Karpas-422 (cell line): ENCODE measurements around the gene SPDEF. TPM values are rescaled to one million over a fixed set of nuclear protein-coding genes. Genes with fewer than 3 reads are reported as not detected.

Source experiments
- DNase-seq: peaks from one replicate; pipeline ENCODE4 v3.0.0-alpha.2; 2015
- H2AFZ ChIP-seq: fragments of 200-600 bp; sonication (generic); 2 replicates; pipeline ENCODE4 v1.6.1; 2014; ENCODE audit warnings: antibody characterized with exemption, low read length, mixed read lengths
- H3K27ac ChIP-seq: fragments of 200-600 bp; sonication (generic); 2 replicates; pipeline ENCODE4 v1.5.1; 2014; ENCODE audit warnings: mild to moderate bottlenecking, low read length, moderate library complexity
- H3K27me3 ChIP-seq: fragments of 200-600 bp; sonication (generic); 2 replicates; pipeline ENCODE4 v1.6.1; 2014; ENCODE audit warnings: low read length, mixed read lengths
- H3K36me3 ChIP-seq: fragments of 200-600 bp; sonication (generic); 2 replicates; pipeline ENCODE4 v1.6.1; 2014; ENCODE audit warnings: low read length, mixed read lengths; ENCODE audit not compliant: insufficient read depth
- H3K4me1 ChIP-seq: fragments of 200-600 bp; sonication (generic); 2 replicates; pipeline ENCODE4 v1.6.1; 2014; ENCODE audit warnings: mild to moderate bottlenecking, low read length, mixed read lengths
- H3K4me2 ChIP-seq: fragments of 200-600 bp; sonication (generic); 2 replicates; pipeline ENCODE4 v1.6.1; 2014; ENCODE audit warnings: low read length, low read depth, mild to moderate bottlenecking; ENCODE audit not compliant: poor library complexity, severe bottlenecking
- H3K4me3 ChIP-seq: fragments of 200-600 bp; sonication (generic); 2 replicates; pipeline ENCODE4 v1.5.1; 2014; ENCODE audit warnings: mild to moderate bottlenecking, antibody characterized with exemption, low read length, mixed read lengths
- H3K79me2 ChIP-seq: fragments of 200-600 bp; sonication (generic); 2 replicates; pipeline ENCODE4 v1.6.1; 2014; ENCODE audit warnings: mild to moderate bottlenecking, low read length, mixed read lengths
- H3K9ac ChIP-seq: fragments of 200-600 bp; sonication (generic); 2 replicates; pipeline ENCODE4 v1.6.0; 2014; ENCODE audit warnings: low read length
- H3K9me2 ChIP-seq: fragments of 200-600 bp; sonication (generic), shearing (Covaris generic); replicated peaks from 2 replicates; pipeline ENCODE4 v1.6.0; 2014; ENCODE audit warnings: mild to moderate bottlenecking, low read length, moderate library complexity; ENCODE audit not compliant: insufficient read depth
- H3K9me3 ChIP-seq: fragments of 300-700, 200-600 bp; sonication (generic); 2 replicates; pipeline ENCODE4 v1.6.1; 2014; ENCODE audit warnings: low read length, mixed read lengths
- H4K20me1 ChIP-seq: fragments of 200-600 bp; sonication (generic); 2 replicates; pipeline ENCODE4 v1.6.1; 2014; ENCODE audit warnings: mild to moderate bottlenecking, antibody characterized with exemption, low read length, low read depth; ENCODE audit not compliant: insufficient read depth
- total RNA-seq: library from RNA; depleted of rRNA; stranded (reverse); fragments of >200 nt; shearing (Covaris generic); gene quantifications from 2 replicates; pipeline ENCODE4 v1.2.3, GENCODE V29; 2014; ENCODE audit warnings: low replicate concordance

SPDEF gene
- total RNA-seq, 1 experiment from 2014 or later, result not detected

DNA sequence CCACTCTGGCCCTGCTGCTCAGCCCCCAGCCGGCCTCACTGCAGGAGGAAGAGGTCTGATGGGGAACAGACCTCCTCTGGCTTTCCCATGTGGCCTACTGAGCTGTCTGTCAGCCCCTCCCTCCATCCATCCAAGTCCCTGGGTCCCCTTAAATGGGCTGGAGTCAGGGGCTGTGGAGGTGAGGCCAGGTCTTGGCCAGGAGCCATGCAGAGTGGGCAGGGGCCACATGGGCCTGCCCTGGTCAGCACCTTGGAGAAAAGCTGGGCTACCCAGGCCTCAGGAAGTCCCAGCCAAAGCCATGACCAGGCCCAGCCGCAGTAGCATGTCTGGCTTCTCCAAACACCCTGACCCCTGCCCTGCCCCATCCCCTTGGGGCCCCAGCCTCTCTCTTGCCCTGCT, 6.3 kb downstream of the SPDEF start:
- no peak overlapping the region for H3K4me2 ChIP-seq
- no peaks in the 10 kb centered on the region for H3K4me1 ChIP-seq
- H3K79me2 ChIP-seq, result no peaks in the 10 kb centered on the region
- no peaks in the 10 kb centered on the region for H3K36me3 ChIP-seq
- H3K27ac ChIP-seq, result no peak overlapping the region
- no peak overlapping the region for H3K4me3 ChIP-seq
- H2AFZ ChIP-seq, result no peak overlapping the region
- no peaks in the 10 kb centered on the region for H3K9me3 ChIP-seq
- no peak for DNase-seq
- H3K9ac ChIP-seq, result no peak overlapping the region
- no peaks in the 10 kb centered on the region for H3K27me3 ChIP-seq
- H3K9me2 ChIP-seq, result no peaks in the 10 kb centered on the region
- no peaks in the 10 kb centered on the region for H4K20me1 ChIP-seq

GRCh38 chr6:34549026-34549803, 6.9 kb downstream of the SPDEF start:
- Histone ChIP-seq H3K4me1 (no peaks in the 10 kb centered on the region), H2AFZ (no peak overlapping the region), H3K4me3 (no peak overlapping the region), H3K79me2 (no peaks in the 10 kb centered on the region), H3K4me2 (no peak overlapping the region), H3K27ac (no peak overlapping the region), H3K9me3 (no peaks in the 10 kb centered on the region), H4K20me1 (no peaks in the 10 kb centered on the region), H3K9ac (no peak overlapping the region), H3K9me2 (no peaks in the 10 kb centered on the region), H3K27me3 (no peaks in the 10 kb centered on the region), H3K36me3 (no peaks in the 10 kb centered on the region)
- DNase-seq, result no peak

DNA sequence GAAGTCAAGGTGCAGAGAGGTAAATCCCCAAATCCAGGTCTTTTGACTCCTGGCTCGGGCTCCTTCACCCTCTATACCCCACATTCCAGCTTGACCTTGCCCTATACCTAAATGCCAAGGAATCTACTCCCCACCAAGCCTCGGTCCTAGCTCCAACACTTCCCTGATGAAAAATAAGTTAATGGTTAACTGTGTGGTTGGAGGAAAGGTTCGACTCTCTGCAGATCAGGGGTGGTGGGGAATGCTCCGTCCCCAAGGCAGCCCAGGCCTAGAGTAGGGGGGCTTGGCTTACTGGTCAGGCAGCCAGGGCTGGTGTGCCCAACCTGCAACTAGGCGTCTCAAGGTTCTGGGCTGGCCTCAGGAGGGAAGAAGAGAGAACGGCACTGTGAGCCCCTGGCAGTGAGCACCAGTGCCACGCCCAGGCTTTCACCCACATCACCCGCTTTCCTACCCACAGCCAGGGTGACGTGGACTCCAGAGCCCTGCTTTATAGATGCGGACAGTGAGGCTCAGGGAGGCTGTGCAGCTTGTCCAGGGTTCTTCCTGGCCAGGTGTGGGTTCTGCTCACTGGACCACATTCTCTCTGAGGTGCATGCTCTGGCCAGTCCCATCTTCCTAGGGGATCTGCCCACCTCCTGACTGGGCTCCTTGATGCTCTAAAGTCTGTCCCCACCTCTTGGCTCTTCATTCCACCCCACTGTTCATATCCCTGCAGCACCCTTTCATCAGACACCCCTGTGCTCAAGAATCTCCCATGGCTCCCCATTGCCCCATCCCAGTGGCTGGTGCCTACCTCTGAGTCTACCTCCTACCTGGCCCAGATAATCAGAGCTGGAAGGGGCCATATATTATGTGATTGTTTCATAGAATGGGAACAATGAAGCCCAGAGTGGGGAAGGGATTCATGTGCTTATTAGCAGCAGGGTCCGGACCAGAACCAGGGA, 8.2 kb downstream of the SPDEF start:
- no peaks in the 10 kb centered on the region for H3K36me3 ChIP-seq
- no peaks in the 10 kb centered on the region for H3K9me3 ChIP-seq
- no peak overlapping the region for H3K4me2 ChIP-seq
- H3K9ac ChIP-seq, result no peak overlapping the region
- no peaks in the 10 kb centered on the region for H3K9me2 ChIP-seq
- no peaks in the 10 kb centered on the region for H4K20me1 ChIP-seq
- no peaks in the 10 kb centered on the region for H3K4me1 ChIP-seq
- no peak overlapping the region for H3K27ac ChIP-seq
- no peaks in the 10 kb centered on the region for H3K27me3 ChIP-seq
- no peak overlapping the region for H3K4me3 ChIP-seq
- no peak overlapping the region for H2AFZ ChIP-seq
- no peak for DNase-seq
- no peaks in the 10 kb centered on the region for H3K79me2 ChIP-seq

DNA sequence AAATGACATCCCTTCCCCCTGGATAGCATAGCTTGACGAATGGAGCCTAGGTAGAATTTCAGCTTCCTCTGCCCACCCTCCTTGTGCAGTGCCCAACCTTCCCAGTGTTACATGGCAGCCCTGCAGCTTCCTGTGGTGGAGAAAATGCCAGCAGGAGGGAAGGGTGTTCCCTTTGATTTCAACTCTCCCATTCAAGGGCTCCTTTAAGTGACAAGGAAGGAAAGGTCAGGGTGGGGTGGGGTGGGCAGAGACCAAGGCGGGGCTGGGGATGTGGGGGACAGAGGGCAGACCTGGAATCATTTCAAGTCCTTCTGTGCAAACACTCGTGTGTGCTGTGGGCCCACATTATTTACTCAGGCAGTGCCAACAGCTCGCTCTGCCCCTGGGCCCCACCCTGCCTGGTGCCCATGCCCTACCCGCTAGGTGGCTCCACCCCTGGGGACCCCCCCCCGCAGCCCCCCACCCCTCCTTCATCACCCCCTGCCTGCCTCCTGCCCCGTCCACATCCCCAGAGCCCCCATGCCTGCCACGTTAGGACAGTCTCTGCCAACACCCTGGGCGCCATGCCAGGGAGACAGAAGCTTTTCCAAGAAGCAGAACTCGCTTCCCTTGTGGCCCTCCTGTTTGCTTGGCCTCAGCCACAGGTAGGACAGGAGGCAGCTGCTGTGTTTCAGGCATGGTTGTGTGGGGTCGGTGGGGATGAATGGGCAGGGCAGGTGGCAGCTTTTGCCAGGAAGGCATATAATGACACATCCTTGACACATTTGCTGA, 9.4 kb downstream of the SPDEF start:
- Histone ChIP-seq H3K27me3 (no peaks in the 10 kb centered on the region), H3K9ac (no peak overlapping the region), H3K4me1 (no peaks in the 10 kb centered on the region), H3K4me3 (no peak overlapping the region), H3K36me3 (no peaks in the 10 kb centered on the region), H3K4me2 (no peak overlapping the region), H3K79me2 (no peaks in the 10 kb centered on the region), H3K9me2 (no peaks in the 10 kb centered on the region), H4K20me1 (no peaks in the 10 kb centered on the region), H3K9me3 (no peaks in the 10 kb centered on the region), H3K27ac (no peak overlapping the region), H2AFZ (no peak overlapping the region)
- DNase-seq, result no peak

DNA sequence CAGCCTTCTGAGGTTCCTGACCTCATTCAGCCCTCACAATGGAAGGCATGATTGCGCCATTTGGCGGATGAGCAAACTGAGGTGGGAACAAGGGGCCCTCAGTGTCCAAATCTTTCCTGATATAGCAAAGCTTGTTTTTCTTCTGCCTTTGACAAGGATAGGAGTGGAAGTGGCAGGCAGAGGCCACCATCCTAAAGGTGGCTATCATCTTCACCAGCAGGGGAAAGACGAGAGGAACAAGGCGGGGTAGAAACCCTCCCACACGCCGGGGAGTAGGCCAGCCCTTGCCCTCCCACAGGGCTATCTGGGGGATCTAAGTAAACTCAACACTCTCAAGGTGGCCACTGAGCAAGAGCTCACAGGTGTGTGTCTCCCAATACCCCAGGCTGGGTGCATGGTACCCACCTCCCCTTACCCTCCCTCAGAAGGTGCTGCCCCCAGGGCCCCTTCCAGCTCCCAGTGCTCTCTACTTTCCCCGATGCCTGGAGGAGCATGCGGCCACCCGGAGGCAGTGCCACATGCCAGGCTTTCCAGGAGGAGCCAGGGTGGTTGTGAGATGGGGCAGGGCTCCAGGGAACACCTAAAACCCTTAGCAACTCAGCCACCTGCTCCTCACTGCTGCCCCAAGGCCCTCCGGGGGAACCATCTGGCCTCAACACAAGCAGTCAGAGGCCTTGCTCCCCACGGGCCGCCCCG, 11.2 kb downstream of the SPDEF start:
- Histone ChIP-seq H3K27me3 (no peaks in the 10 kb centered on the region), H3K9me3 (no peaks in the 10 kb centered on the region), H3K4me3 (no peak overlapping the region), H4K20me1 (no peaks in the 10 kb centered on the region), H3K27ac (no peak overlapping the region), H3K36me3 (no peaks in the 10 kb centered on the region), H3K4me1 (no peaks in the 10 kb centered on the region), H3K79me2 (no peaks in the 10 kb centered on the region), H3K9ac (no peak overlapping the region), H3K4me2 (no peak overlapping the region), H2AFZ (no peak overlapping the region), H3K9me2 (no peaks in the 10 kb centered on the region)
- no peak for DNase-seq

- Histone ChIP-seq H3K4me1 (no peaks in the 10 kb centered on the region), H3K27ac (no peak overlapping the region), H3K4me3 (no peak overlapping the region), H3K9me2 (no peaks in the 10 kb centered on the region), H3K4me2 (no peak overlapping the region), H3K9me3 (no peaks in the 10 kb centered on the region), H4K20me1 (no peaks in the 10 kb centered on the region), H3K36me3 (no peaks in the 10 kb centered on the region), H3K79me2 (no peaks in the 10 kb centered on the region), H3K27me3 (no peaks in the 10 kb centered on the region), H3K9ac (no peak overlapping the region), H2AFZ (no peak overlapping the region)
- no peak for DNase-seq
These were observed 12.0 kb downstream of the SPDEF start for GRCh38 chr6:34544052-34544604.

GRCh38 chr6:34543421-34543820, 12.7 kb downstream of the SPDEF start:
- Histone ChIP-seq H3K9me3 (no peaks in the 10 kb centered on the region), H3K36me3 (no peaks in the 10 kb centered on the region), H3K4me1 (no peaks in the 10 kb centered on the region), H3K4me3 (no peak overlapping the region), H3K4me2 (no peak overlapping the region), H3K79me2 (no peaks in the 10 kb centered on the region), H3K27ac (no peak overlapping the region), H3K27me3 (no peaks in the 10 kb centered on the region), H3K9ac (no peak overlapping the region), H4K20me1 (no peaks in the 10 kb centered on the region), H2AFZ (no peak overlapping the region), H3K9me2 (no peaks in the 10 kb centered on the region)
- no peak for DNase-seq
